NCI-H69 (cell line): Measurements from ENCODE around the gene LRRC38.
"Not testable (repeated sequence)": the region's sequence is repeated elsewhere in the genome, so short reads cannot be mapped to it uniquely, and the experiment has no call there.

Experiments used
- DNase-seq: peaks from one replicate; lab custom pipeline; 2025; lab: John Stamatoyannopoulos, UW

LRRC38 gene

GRCh38 chr1:13461977-13462376 lies 51.8 kb downstream of the LRRC38 start:
- no peak for DNase-seq

- DNase-seq = no peak
These were observed 56.8 kb downstream of the LRRC38 start for GRCh38 chr1:13456904-13457532.

GRCh38 chr1:13451399-13451965 lies 62.3 kb downstream of the LRRC38 start:
- no peak for DNase-seq

- DNase-seq = no peak
These were observed 63.6 kb downstream of the LRRC38 start for GRCh38 chr1:13450204-13450603.

GRCh38 chr1:13443335-13443979 lies 70.3 kb downstream of the LRRC38 start:
- no peak for DNase-seq

- DNase-seq = not testable (repeated sequence)
These were observed 74.6 kb downstream of the LRRC38 start for GRCh38 chr1:13439104-13439783.

- DNase-seq = no peak
These were observed 78.3 kb downstream of the LRRC38 start for GRCh38 chr1:13435458-13435857.

- not testable (repeated sequence) for DNase-seq
These were observed 80.0 kb downstream of the LRRC38 start for GRCh38 chr1:13433694-13434358.

- no peak for DNase-seq
These were observed 81.6 kb downstream of the LRRC38 start for GRCh38 chr1:13432251-13432650.

- no peak for DNase-seq
These were observed 83.3 kb downstream of the LRRC38 start for GRCh38 chr1:13430495-13430894.
